COLO668 (cell line): ENCODE measurements around the gene STK24.
"Not testable (repeated sequence)": the region's sequence is repeated elsewhere in the genome, so short reads cannot be mapped to it uniquely, and the experiment has no call there.

Source experiments
- DNase-seq: peaks from one replicate; lab custom pipeline; 2025; ENCODE audit not compliant: unreplicated experiment; lab: John Stamatoyannopoulos, UW

The STK24 gene

DNA sequence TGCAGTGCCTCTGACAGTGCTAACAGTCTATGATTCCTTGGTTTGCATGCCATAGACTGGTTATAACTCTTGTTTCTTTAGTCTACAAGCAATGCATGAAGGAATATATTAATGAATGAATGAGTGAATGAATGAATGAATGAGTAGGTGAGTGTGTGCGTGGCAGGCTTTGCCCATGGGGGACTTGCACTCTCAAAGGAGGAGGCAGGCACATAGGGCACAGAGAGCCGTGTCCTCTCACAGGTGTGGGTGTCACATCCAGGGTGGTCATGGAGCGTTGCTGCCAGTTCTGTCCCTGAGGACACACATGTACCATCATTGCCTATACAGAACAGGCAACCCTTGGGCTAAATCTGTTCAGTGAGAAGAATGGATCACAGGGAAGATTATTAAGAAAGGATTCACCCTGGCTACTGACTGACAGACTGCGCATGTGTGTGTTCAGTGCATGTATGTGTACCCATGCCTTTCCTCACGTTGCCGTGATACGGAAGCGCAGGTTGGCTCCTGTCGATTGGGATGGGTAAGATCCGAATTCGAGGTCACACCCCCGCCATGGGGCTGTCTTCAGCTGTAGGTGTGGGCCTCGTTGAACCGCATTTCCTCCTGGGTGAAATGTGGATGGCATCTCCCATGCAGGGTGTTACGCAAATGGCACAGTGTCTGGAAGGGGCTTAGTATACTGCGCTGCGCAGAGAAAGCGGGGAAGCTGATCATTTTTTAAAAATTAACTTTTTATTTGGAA, 161.4 kb downstream of the STK24 start:
- DNase-seq = peak; percentile 30

DNA sequence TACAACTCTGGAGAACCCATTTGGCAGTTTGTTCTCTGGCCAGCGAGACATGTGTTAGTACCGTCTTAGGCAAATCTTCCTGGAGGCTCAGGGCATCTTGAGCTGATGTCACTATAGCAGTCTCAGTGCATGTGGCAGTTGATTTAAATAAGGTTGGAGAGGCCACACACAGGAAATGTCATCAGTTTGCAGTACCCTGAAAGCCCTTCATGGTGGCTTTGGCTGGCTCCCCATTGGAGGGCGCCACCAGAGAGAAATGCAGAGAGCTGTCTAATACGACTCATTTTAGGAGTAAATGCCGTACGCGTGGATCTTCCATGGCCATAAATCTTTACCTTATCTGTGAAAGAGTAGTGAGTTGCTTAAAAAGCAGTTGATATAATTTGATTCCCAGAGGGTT, 163.1 kb downstream of the STK24 start:
- DNase-seq = no peak

DNA sequence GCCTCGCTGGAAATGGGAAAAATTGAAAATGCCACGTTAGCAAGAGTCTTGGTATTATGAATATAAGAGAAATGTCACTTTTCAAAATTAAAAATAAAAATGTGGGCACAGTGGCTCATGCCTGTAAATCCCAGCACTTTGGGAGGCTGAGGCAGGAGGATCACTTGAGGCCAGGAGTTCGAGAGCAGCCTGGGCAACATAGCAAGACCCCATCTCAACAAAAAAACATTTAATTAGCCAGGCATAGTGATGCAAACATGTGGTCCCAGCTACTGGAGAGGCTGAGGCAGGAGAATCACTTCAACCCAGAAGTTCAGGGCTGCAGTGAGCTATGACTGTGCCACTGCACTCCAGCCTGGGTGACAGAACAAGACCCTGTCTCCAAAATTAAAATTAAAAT, 163.6 kb downstream of the STK24 start:
- not testable (repeated sequence) for DNase-seq

DNA sequence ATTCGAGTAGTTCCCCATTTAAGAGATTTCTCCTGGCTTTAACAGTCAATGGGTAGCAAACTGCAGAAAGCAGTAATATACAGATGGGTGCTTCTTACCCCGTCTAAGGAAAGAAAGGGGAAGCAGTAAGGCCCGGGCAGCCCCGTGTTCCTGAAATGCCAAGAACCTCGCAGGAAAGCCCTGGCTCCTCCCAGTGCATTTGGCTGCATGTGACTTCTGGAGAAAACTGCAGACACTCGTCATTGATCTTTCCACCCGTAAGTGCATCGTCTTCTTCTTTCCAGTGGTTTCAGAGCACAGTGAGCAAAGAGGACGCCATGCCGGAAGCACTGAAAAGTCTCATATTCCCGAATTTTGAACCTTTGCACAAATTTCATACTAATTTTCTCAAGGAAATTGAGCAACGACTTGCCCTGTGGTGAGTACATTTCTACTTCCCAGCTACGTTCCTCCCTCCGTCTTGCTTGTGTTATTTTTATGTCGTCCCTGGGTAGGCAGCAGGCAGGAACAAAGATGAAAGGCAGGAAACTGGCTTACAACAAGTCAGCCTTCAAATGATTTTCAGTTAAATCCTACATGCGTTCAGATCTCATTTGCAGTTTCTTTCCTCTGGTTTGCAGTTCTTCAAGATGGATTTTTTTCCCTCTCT, 165.2 kb downstream of the STK24 start:
- DNase-seq = no peak

DNA sequence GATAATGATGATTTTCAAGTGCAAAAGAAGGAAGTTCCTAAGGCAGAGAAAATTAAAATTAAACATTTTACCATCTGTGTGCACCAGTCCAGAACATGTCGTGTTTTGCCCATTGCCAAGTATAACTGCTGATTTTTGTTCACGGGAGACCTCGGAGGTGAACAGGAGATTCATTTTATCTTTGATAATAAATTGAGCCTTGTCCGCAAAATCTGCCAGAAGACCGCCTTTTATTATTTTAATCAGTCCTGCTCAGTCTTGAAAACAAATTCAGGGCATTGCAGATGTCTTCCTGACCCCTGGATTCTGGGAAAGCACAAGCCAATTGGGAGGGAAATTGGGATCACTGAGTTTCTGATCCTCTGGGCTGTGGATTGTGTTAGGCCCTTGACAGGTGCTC, 165.9 kb downstream of the STK24 start:
- DNase-seq = no peak

DNA sequence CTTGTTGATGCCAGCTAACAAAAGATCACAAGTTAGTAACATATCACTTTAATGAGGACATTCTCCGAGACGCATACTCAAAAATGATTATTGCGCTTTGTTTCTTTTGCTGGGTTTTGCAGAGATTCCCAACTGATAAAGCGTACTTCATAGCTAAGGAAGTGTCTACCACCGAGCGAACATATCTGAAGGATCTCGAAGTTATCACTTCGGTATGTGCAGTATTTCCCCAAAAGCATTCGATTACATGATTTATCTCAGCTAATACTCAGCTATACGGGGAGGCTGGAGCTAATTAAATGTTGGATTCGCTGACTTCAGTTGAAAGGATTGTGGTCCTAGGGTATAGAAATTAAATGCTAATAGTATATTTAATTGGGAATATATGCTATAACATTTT, 166.3 kb downstream of the STK24 start:
- DNase-seq = no peak

DNA sequence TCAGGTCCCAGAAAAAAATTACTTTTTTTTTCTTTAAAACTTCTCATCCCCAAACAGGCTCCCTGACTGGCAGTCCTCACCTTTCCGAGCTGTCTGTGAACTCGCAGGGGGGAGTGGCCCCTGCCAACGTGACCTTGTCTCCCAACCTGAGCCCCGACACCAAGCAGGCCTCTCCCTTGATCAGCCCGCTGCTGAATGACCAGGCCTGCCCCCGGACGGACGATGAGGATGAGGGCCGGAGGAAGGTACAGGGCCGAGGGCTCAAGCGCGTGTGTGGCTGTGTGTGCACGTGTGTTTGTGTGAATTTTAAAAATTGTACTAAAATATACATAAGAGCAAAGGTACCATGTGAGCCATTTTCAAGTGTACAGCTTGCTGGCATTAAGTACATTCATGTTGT, 167.6 kb downstream of the STK24 start:
- DNase-seq = no peak

DNA sequence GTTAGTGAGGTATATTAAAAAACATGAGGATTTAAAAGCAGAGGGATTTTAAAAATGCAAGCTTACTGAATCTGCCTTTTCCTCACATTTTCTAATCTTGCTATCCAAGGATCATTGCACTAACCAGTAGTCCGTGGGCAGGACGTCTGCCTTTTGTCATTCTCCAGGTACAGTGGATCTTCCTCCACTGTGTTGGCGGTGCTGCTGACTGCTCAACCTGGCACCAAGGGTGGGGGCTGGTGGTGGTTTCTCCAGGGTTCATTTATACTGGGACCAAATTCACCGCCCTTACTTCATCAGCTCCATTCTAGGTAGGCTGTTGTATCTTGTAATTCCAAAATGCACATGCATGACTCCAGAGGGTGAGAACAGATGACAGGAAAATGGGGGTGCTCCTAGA, 169.3 kb downstream of the STK24 start:
- DNase-seq = no peak

DNA sequence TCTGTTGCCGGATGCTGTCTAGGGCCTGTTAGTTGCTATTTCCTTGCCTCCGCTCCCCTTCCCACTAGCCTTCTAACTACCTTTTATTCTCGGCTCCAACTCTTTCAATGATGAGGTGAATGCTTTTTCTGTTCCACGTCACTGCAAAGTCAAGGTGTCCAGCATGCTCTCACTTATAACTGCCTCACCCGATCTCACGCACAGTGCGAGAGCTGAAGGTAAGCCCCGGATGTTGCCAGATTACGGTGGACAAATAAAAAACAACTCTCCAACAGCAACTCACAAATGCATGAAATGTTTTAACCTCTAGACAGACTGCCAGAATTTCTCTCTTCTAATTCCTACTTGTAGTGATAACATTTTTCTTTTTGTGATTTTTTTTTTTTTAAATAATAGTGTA, 169.9 kb downstream of the STK24 start:
- no peak for DNase-seq

DNA sequence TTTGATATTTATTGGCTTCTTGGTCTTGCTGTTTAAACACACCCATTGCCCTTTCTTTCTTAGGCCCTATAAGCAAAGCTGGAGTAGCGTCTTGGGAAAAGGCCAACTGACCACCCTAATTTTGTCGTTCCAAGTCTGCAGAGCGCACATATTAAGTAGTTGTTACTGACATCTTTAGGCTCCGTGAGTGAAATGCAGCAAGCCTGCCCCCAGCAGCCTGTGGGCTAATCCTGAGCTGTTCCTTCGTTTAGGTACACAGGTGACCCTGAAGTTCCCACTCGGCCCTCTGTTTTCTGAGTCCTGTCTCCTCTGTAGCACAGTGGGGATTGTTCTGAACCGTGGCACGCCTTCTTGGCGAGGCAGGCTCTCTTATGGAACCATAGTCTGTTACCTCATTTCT, 170.5 kb downstream of the STK24 start:
- peak; percentile 35 for DNase-seq

DNA sequence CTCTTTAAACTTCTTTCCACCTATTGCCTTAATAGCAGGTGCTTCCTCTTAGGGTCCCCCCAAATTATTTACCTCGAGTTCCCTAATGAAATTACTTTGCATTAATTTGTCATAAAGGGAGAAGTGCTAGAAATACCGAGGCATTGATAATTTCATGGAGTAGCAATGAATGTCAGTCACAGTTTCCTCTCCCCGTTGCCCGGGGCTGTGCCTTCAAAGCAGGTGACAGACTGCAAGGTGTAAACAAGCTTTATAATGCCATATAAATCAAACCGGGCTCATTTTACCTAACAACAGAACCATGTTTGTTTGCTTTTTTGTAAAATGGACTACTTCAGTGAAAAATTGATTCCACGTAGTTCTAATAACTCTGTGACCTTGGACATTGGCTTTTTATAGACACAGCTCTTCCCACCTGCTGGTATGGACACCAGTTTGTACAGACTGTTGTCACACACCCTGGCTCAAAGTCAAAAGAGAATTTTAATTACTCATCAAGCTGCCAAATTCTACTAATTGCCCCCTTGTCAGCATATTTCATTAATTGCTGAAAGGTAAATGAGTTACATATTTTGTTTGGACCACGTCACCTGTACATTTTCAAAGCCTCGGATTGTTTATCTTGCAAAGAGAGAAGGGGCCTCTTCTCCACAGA, 171.1 kb downstream of the STK24 start:
- peak; percentile 81 for DNase-seq

DNA sequence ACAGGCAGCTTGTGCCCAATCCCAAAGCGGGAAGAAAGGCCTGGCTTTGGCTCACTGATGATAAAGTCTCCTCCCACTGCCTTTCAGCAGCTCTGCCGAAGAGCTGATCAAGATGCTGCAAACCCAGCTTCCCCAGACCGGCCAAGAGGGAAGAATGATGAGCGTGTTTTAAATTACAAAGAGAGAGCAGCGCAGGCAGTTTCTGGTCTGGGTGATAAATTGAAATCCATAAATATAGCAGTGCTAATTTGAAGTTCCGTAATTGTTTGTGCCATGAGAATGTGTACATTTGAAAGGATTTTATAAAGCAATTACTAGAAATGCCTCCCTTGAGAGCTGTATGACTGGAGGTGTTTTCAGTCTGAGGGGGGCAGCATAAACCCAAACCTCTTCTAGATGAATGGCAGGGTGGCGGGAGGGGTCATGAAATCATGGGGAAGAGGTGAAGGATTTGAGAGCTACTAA, 171.8 kb downstream of the STK24 start:
- DNase-seq = peak; percentile 46

DNA sequence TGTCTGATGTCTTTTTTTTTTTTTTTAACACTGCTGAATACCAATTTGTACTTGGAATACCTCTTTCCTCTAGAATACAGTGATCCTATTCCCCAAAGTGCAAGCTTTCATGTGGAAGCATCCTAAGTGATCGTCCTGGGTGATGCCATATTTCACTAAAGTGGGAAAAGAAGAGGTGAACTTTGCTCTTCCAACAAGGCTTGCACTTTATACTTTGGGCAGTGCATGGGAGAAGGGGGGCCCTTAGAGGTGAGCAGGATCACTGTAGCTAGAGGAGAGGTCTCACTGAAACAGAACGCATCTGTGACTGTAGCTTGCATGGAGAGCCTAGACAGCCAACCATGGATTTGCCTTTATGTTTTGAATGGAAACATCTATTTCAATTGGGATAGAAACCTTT, 173.8 kb downstream of the STK24 start:
- DNase-seq = no peak

DNA sequence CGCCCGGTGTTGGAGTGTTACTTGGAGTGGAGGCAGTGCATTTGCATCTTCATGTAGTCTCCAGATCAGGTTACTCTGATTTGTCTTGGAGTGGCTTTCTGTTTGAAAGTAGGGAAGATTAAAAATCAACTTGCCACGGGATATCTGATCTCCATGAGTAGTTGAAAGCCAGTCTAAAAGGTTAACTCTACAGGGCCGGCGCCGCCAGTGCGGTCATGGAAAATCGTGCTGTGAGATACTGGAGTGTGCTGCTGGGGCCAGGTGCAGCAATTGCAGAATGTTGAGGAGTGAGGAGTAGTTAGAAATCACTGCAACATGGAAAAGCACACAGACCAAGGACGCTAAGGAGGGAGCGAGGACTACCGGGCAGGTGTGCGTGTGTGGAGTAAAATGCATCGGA, 175.0 kb downstream of the STK24 start:
- DNase-seq = no peak

DNA sequence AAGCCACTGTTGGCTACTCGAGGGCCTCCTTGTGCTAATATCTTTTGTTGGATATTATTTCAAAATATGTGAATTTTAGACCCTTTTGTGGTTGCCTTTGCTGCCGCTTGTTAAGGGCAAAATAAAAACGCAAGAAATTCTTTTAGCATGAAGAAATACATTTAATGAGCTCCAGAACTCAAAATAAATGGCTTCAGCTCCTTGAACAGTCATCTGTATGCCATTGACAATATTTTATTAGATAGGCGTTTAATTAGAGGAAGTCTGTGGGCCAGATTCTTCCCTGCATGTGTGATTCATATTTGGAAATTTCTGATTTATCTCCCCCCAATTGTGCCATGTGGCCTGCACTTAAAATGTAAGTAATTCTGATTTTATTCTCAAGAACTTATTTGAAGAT, 177.2 kb downstream of the STK24 start:
- DNase-seq = no peak

DNA sequence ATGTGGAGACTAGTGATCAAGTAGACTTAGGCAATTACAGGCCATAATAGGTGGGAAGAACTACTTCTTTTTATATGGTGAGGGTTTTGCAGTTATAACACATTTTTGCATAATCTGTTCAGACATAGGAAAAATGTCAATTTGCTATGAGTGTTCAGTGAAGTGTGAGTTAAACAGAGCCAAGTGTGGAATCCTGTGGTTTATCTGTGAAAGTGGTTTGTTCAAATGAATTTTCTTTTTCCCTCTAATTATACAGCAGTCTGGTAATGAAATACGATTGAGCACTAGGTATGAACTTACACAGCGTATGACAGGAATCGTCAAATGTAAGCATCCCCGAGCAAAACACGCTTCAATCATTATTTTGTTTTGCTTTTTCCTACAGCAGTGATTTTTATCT, 178.3 kb downstream of the STK24 start:
- DNase-seq = no peak

DNA sequence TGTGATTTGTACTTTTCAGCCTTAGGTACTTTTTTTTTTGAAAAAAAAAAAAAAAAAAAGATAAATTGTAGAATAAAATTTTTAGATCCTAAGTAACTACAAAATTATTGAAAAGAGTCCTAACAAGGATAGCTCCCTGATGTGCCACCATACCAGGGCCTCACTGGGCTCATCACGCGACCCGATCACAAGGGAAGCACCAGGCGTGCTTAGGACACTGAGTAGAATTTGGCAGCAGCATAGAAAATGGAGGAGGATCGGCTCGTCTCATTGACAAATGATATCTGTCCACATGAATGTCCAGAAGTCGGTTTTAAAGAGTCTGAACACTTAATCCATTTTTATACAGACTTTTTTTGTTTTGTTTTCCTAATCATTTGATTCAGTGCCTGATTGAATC, 179.0 kb downstream of the STK24 start:
- DNase-seq = no peak

DNA sequence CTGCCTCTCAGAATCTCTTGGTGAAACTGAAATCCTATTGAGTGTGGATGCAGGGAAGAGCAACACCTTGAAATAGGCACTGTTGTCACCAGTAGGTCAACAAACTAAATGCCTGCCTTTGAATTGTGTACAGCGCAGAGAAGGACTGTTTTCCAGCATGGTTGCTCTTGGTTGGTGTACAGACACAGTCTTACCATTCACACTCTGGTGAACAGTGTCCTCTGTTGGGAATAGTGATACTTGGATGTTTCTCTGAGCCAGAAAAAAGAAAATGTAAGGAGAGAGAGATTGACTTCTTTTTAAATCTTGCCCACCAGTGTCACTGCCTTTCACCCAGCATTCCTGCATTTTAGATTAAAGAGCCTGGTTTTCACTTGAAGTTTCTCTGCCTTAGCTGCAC, 179.7 kb downstream of the STK24 start:
- DNase-seq = no peak

DNA sequence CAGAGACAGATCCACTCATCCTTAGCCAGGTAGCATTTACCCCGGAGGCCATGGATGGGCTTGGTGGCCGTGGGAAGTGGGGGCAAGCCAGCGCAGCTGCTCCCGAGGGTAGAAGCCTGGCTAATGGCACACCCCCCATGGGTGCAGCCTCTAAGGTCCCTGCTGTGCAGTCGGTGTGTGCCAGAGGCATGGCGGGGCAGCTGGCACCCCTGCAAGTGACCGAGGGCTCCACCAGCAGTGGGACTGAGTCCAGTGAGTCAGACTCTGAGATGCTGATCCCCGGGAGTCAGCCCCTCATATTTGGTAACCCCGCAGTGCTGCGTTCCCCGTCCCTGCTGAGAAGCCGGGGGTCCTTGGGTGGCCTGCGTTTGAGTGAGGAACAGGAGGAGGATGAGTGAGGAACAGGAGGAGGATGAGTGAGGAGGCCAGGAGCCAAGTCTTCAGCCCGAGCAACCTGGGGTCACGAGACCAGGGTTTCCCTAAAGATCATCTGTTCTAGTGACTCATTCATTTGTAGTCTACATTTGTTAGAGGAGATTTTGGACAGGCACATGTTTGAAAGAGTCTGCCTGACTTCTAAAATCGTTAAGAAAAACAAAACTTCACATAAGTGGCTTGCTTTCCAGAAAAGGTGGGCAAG, 180.7 kb downstream of the STK24 start:
- DNase-seq = no peak
